GM21526 (cell line): ENCODE data around the gene FTH1.

Experiments used
- ATAC-seq: cut with Tn5 transposase; IDR thresholded peaks from one replicate; pipeline ENCODE4 v1.9.1; 2021; ENCODE audit warnings: moderate library complexity; ENCODE audit not compliant: unreplicated experiment, low FRiP score

Gene FTH1

DNA sequence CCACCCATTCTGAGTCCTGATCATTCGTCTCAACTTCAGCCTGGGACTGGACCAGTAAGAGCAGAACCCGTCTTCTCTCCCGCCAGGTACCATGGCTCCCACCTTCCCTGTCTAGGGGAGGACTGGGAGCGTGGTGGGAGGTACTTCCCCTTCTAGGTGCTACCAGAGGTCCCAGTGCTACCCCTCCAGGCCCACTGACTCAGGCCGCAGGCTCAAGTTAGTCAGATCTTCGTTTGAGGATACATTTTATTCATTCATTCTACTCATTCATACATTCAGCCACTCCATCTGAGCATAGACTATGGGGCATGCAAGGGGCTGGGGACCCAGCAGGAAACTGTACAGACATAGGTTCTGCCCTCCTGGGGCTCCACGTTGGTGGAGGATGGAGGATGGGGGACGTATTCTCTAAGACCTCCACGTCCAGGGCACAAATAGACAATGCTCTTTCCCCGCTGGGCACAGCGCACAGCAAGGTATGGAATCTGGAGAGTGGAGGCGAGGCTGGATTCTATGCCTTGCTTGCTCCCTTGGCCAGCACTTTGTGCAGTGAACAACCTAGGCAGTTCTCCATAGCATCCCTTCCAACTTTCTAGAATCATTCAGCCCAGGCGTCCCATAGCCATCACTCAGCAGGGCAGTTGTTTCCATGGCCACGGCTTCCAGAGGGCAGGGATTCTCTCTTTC is 49.0 kb downstream of the FTH1 start:
- no peak for ATAC-seq

- ATAC-seq, result no peak
These were observed 49.9 kb downstream of the FTH1 start, which contains the start of gene RAB3IL1 for GRCh38 chr11:61917334-61918109. Gene RAB3IL1 (minus strand): TSS chr11:61917566. CDS start chr11:61917367, 199 bp downstream.

DNA sequence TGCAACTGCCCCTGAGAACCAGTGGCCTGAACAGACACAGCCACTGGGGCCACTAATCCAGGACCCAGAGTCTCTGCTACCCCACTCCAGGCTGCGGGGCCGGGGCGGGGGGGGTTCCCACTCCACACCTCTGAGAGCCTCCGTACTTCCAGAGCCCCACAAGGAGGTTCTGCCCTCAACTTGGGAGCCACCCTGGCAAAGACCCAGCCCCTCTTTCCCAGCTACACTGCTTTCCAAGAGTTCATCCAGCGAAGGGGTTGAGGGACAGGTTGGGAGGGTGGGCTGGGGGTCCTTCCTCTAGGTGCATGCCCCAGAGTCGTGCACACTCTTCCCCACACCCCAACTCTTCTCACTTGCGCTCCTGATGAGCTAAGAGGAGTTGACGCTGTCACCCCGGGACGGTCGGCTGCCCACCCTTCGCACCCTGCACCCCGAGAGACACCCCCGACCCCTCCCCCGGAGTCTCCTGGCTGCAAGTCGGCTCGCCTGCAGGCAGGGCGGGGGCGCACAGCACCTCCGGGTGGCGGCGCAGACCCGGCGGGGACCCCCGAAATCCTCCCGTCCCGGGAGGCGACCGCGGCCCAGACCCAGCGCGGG is 50.6 kb downstream of the FTH1 start:
- no peak for ATAC-seq

DNA sequence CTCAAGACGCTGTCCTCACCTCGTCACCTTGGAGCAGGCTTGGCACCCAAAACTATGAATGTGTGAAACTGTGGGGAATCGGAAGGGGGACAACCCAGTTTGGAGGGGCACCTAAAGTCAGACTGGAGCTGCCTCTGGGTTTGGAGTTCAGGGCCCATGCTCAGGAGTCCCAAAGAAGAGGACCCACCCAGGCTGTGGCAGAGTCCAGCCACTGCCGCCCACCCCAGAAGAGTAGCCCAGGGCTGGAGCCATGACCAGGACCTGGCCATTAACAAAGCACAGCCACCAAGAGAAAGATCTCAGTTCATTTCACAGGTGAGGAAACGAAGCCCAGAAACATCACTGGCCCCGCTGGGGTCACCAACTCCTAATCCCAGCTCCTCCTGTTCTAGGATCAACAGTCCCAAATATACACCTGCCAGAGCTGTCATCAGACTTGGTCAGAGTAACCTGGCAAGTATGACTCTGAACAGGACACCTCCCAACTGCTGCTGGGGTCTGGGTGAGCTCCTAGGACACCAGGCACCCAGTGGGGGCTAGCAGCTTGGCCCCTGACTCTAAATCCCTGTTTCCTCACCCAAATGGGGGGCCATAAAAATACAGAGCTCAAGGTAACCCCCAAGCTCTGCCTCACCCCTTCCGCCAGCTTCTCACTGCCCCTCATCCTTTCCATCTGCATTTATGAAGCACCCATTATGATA is 52.8 kb downstream of the FTH1 start:
- no peak for ATAC-seq
